Esophagus (tissue), 2 donors: ENCODE data around the gene GRIN1. TPM values are rescaled to one million over a fixed set of nuclear protein-coding genes. Genes with fewer than 3 reads are reported as not detected.
A peak's percentile ranks its signal among the peaks of the same experiment; 100 is the strongest.

Source experiments
- H3K27ac ChIP-seq, 2 donors: one replicate each; pipeline ENCODE4 v1.5.1; 2013; ENCODE audit warnings: low read depth in 2 of 2, mild to moderate bottlenecking in 2 of 2, inconsistent platforms in 1 of 2, low read length in 1 of 2, moderate library complexity in 1 of 2
- H3K27me3 ChIP-seq, 2 donors: one replicate each; pipeline ENCODE4 v1.6.1; 2013; ENCODE audit warnings: low read length in 2 of 2, control low read depth in 1 of 2, mild to moderate bottlenecking in 1 of 2; ENCODE audit not compliant: insufficient read depth in 2 of 2, control insufficient read depth in 1 of 2
- H3K36me3 ChIP-seq, 2 donors: one replicate each; pipeline ENCODE4 v1.6.1; 2013; ENCODE audit warnings: low read length in 1 of 2; ENCODE audit not compliant: control insufficient read depth in 2 of 2, insufficient read depth in 2 of 2
- H3K4me1 ChIP-seq, 2 donors: one replicate each; pipeline ENCODE4 v1.6.1; 2013; ENCODE audit warnings: low read length in 1 of 2; ENCODE audit not compliant: control insufficient read depth in 2 of 2, insufficient read depth in 2 of 2
- H3K4me3 ChIP-seq, 2 donors: one replicate each; pipeline ENCODE4 v1.5.1; 2013; ENCODE audit warnings: low read length in 2 of 2, mild to moderate bottlenecking in 2 of 2, low read depth in 1 of 2, moderate library complexity in 1 of 2
- H3K9me3 ChIP-seq, 2 donors: one replicate each; pipeline ENCODE4 v1.6.1; 2013; ENCODE audit warnings: mild to moderate bottlenecking in 2 of 2, low read depth in 1 of 2, low read length in 1 of 2, moderate library complexity in 1 of 2; ENCODE audit not compliant: control insufficient read depth in 2 of 2, insufficient read depth in 1 of 2
- WGBS, 2 donors: extraction: QIAGEN DNeasy Blood & Tissue Kit; methylation state at CpG; one replicate each; pipeline ENCODE4 v1.1.7; 2013; 5-methylcytosine and 5-hydroxymethylcytosine counted together
- polyA plus RNA-seq, 2 donors: library from polyadenylated mRNA; stranded (reverse); fragments of 200-250 nt; gene quantifications; one replicate each; pipeline ENCODE4 v1.2.3, GENCODE V29; 2013
- donor health status: healthy with polysubstance abuse.
- donor health status: Bipolar disorder and iron deficiency.

Gene GRIN1
- polyA plus RNA-seq, 2 donors = 0.06 to 0.14 TPM

GRCh38 chr9:137198051-137198901 lies 59.3 kb downstream of the GRIN1 start:
- Histone ChIP-seq H3K4me3 (peak overlapping the region; percentile 45 to 75), H3K27me3 (no peaks in the 10 kb centered on the region), H3K9me3 (no peaks in the 10 kb centered on the region), H3K27ac (peak overlapping the region; percentile 55 to 78), H3K4me1 (peaks cover 29 to 51% of the 10 kb centered on the region in 2 donors), H3K36me3 (no peaks in the 10 kb centered on the region)
- 51 to 65% methylated on average over 19 of the region's 19 CpGs for WGBS, 2 donors

- Histone ChIP-seq H3K9me3 (no peaks in the 10 kb centered on the region), H3K27me3 (no peaks in the 10 kb centered on the region), H3K36me3 (no peaks in the 10 kb centered on the region), H3K4me1 (peaks cover 29 to 51% of the 10 kb centered on the region in 2 donors), H3K4me3 (peak overlapping the region; percentile 45 to 75), H3K27ac (peak overlapping the region; percentile 55 to 63)
- 65 to 72% methylated on average over 11 of the region's 11 CpGs for WGBS, 2 donors
Measured at GRCh38 chr9:137198902-137199283, 59.9 kb downstream of the GRIN1 start.

- H3K27me3 ChIP-seq = no peaks in the 10 kb centered on the region
- no peaks in the 10 kb centered on the region for H3K36me3 ChIP-seq
- H3K9me3 ChIP-seq = no peaks in the 10 kb centered on the region
- WGBS, 2 donors = 11 to 14% methylated on average over 42 to 51 of the region's 51 CpGs
- peak overlapping the region; percentile 63 to 90 for H3K27ac ChIP-seq
- peaks cover 29 to 51% of the 10 kb centered on the region in 2 donors for H3K4me1 ChIP-seq
- peak overlapping the region; percentile 45 to 75 for H3K4me3 ChIP-seq
Measured at GRCh38 chr9:137199411-137200121, 60.6 kb downstream of the GRIN1 start.

DNA sequence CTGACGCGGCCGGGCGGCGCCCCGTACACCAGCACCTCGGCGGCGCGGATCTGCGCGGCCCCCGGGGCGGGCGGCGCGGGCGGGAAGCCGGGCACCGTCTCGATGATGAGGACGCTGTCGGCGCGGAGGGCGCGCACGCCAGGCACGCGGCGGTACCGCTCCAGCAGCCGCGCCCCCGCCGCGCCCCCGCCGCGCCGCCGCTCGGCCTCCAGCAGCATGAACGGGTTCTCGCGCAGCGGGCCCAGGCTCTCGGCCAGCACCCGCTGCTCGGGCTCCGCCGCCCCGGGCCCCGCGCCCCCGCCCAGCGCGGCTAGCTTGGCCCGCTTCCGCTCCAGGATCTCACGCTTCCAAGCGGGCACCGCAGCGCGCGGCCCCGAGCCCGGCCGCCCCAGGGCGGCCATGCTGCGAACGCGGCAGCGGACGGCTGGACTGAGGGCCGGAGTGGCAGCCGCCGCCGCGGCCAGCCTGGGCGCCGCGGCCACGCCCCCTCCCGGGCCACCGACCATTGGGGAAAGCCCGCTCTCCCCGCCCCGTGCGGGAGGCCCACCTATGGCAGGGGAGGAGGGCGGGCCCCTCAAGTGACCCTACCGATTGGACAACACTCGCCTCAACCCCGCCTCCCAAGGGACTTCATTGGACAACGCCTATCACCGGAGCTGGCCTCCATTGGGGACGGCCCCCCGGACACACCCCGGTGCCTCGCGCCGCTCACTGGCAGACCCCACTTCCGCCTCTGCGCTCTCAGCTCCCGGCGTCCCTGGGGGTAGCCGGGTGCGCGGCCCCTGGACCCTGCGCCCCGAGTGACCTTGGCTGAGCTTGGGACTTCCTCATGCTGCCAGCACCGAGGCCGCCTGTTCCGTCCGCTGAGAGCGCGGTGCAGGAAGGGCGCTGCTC lies 61.6 kb downstream of the GRIN1 start, which contains the start of gene TPRN:
Gene TPRN, minus strand, starts transcription at position 431 of the 894 bp plus-strand sequence. Its CDS starts 30 bp downstream, at position 401.
- peak within 1 kb of the TSS; percentile 75 to 79 for H3K4me3 ChIP-seq
- H3K27ac ChIP-seq = peak within 1 kb of the TSS; percentile 90 to 93
- WGBS, 2 donors = 1% methylated on average over 95 to 118 of the region's 118 CpGs
- no peaks in the 10 kb centered on the region for H3K36me3 ChIP-seq
- H3K27me3 ChIP-seq = no peaks in the 10 kb centered on the region
- peaks cover 28 to 47% of the 10 kb centered on the region in 2 donors for H3K4me1 ChIP-seq
- H3K9me3 ChIP-seq = no peaks in the 10 kb centered on the region

DNA sequence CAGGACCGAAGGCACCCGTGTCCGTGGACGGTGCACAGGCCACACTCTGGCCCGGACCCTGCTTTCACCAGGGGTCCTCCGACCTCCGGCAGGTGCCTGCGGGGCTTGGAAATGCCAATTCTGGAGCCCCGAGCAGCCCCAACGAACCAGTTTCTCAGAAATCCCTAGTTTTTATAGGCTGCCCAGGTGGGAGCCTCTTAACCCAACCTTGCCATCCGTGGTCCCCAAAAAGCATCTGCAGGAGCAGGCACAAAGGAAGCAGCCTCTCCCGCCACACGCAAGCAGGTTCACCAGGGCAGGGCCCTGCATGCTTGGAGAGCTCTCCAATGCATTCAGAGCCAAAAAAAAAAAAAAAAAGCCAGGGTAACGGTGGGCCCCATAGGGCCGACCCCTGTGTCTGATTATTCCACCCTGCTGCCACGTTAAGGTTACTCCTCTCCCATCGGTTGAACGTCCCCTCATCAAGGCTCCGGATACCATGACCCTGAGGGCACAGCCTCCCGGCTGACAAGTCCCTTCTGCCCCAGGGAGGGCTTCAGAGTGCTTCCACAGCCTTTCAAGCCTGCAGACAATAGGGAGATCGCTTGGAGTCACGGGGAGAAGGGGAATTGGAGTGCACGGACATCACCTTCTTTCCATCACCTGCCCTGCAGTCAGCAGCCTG lies 62.4 kb downstream of the GRIN1 start:
- WGBS, 2 donors = 14% methylated on average over 23 of the region's 23 CpGs
- peaks cover 28 to 46% of the 10 kb centered on the region in 2 donors for H3K4me1 ChIP-seq
- H3K9me3 ChIP-seq = no peaks in the 10 kb centered on the region
- H3K27me3 ChIP-seq = no peaks in the 10 kb centered on the region
- H3K36me3 ChIP-seq = no peaks in the 10 kb centered on the region
- H3K4me3 ChIP-seq = peak overlapping the region; percentile 75 to 79
- H3K27ac ChIP-seq = peak overlapping the region; percentile 83 to 88

DNA sequence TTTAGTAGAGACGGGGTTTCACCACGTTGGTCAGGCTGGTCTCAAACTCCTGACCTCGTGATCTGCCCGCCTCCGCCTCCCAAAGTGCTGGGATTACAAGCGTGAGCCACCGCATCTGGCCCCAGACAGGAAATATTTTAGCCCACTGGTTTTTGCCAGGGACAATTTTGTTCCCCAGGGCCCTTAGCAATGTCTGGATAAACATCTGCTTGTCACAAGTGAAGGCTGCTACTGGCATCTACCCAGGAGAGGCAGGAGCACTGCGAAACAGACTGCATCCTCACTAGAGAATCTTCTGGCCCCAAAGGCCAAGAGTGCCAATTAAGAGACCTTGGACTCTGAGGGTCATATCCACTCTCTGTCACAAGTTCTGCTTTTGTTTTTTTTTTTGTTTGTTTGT lies 64.0 kb downstream of the GRIN1 start:
- Histone ChIP-seq H3K27me3 (no peaks in the 10 kb centered on the region), H3K27ac (no peak overlapping the region), H3K4me1 (peaks cover 23 to 42% of the 10 kb centered on the region in 2 donors), H3K4me3 (no peak overlapping the region), H3K36me3 (no peaks in the 10 kb centered on the region), H3K9me3 (no peaks in the 10 kb centered on the region)
- 75 to 77% methylated on average over 8 of the region's 8 CpGs for WGBS, 2 donors

GRCh38 chr9:137204731-137205125 lies 65.8 kb downstream of the GRIN1 start:
- Histone ChIP-seq H3K9me3 (no peaks in the 10 kb centered on the region), H3K36me3 (peaks cover 0 to 4% of the 10 kb centered on the region in 2 donors), H3K4me3 (peak overlapping the region; percentile 81 to 95), H3K27me3 (no peaks in the 10 kb centered on the region), H3K27ac (peak overlapping the region; percentile 80 to 91), H3K4me1 (peaks cover 6 to 27% of the 10 kb centered on the region in 2 donors)
- 10 to 15% methylated on average over 21 of the region's 21 CpGs for WGBS, 2 donors

- Histone ChIP-seq H3K27me3 (no peaks in the 10 kb centered on the region), H3K4me1 (peaks cover 6 to 27% of the 10 kb centered on the region in 2 donors), H3K9me3 (no peaks in the 10 kb centered on the region), H3K27ac (peak within 1 kb of the TSS; percentile 80 to 91), H3K4me3 (peak within 1 kb of the TSS; percentile 81 to 95), H3K36me3 (peaks cover 0 to 4% of the 10 kb centered on the region in 2 donors)
- 0 to 1% methylated on average over 67 to 98 of the region's 98 CpGs for WGBS, 2 donors
Measured at GRCh38 chr9:137205126-137206069, 66.4 kb downstream of the GRIN1 start, which contains the start of the genes NDOR1 and TMEM203. Gene NDOR1 (plus strand): TSS chr9:137205700. CDS start chr9:137205778, 78 bp downstream. Gene TMEM203 (minus strand): TSS chr9:137205648. CDS start chr9:137205414, 234 bp downstream.
